Panc1 (cell line): ENCODE data around the gene EPB41L5.

Source experiments
- CTCF ChIP-seq: fragments of 450-650 bp; IDR thresholded peaks from 2 replicates; pipeline ENCODE4 v1.5.1; 2017; ENCODE audit warnings: mild to moderate bottlenecking
- POLR2AphosphoS5 ChIP-seq: IDR thresholded peaks from 2 replicates; pipeline ENCODE4 v1.6.1; 2012; ENCODE audit warnings: mild to moderate bottlenecking, low read depth, low read length, moderate library complexity

DNA sequence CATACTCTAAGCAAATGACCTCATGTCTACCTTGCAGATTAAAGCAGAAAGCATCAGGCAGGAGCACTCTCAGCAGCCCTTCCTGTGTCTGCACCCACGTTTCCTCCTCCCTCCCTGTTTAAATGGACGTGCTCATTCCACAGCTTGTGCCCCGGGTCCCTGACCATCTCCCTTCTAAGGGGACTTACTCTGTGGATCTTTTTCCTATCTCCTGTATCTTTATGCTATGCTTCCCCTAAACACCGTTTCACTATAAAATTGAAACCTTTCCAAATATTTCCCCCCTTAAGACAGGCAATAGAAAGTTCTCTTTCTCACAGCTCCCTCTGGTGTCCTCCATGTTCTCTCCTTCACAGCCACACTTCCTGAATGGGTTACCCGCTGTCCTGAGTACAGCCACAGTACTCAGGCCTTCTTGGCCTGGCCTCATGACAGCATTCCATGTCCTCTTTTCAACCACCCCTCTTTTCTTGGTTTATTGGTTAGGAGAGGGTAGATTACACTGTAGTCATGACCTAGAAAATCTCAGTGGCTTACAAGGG, 169.2 kb downstream of the EPB41L5 start:
- no peak for TF ChIP-seq POLR2AphosphoS5
- peak; percentile 17; the same call in 1 of the 2 replicates for TF ChIP-seq CTCF
